A673 (cell line): ENCODE data around the gene SLC20A1.

Experiments used
- CTCF ChIP-seq: fragments of 300-800, 200-600 bp; sonication (generic); conservative IDR thresholded peaks from 2 replicates; pipeline ENCODE4 v1.5.1; 2017; ENCODE audit warnings: low read depth, mild to moderate bottlenecking, antibody characterized with exemption, low read length, moderate library complexity, mixed read lengths
- EZH2 ChIP-seq: fragments of 200-600 bp; sonication (generic); IDR thresholded peaks from 2 replicates; pipeline ENCODE4 v1.6.1; 2017; ENCODE audit warnings: borderline replicate concordance, low read depth, mild to moderate bottlenecking, mixed read lengths, antibody characterized with exemption, low read length; ENCODE audit not compliant: poor library complexity, severe bottlenecking

GRCh38 chr2:112658839-112659667 is 13.3 kb downstream of the SLC20A1 start:
- TF ChIP-seq EZH2 (no peak), CTCF (no peak)
